NK-92 (cell line): ENCODE measurements around the gene HIVEP3.

Source experiments
- DNase-seq: peaks from one replicate; lab custom pipeline; 2025; ENCODE audit not compliant: unreplicated experiment; lab: John Stamatoyannopoulos, UW

Gene HIVEP3

GRCh38 chr1:41849211-41849759, 69.4 kb downstream of the HIVEP3 start:
- DNase-seq = no peak

DNA sequence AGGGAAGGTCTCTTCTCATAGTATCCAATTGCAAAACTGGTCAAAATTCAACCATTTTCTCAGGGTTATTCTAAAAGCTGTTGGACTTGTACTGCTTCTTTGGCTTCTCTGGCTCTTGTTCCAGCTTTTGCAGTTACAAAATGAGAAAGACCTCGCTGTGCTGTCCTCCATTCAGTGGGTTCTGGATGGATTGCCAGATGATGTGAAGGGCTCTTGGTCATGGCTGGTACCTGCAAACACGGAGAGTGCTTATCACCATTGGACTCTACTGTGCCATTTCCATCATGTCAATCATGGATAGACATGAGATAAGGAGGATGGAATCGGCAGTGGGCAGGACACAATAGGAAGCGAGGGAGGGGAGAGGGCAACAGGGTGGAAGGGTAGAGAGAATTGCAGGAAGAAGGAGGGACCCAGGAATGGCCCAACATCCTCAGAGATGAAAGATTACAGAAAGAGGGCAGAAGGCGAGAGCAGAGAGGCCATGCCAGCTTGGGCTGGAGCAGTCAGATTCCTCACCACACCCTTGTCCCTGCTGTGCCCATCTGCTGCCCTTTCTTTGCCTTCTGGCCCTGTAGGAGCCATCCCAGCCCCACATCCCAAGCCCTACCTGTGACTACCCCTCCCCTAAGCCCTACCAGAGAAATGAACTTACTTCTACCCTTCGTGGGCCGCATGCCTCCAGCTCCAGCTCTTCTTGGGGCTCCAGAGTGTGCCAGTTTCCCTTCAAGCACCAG, 70.3 kb downstream of the HIVEP3 start:
- DNase-seq = no peak

DNA sequence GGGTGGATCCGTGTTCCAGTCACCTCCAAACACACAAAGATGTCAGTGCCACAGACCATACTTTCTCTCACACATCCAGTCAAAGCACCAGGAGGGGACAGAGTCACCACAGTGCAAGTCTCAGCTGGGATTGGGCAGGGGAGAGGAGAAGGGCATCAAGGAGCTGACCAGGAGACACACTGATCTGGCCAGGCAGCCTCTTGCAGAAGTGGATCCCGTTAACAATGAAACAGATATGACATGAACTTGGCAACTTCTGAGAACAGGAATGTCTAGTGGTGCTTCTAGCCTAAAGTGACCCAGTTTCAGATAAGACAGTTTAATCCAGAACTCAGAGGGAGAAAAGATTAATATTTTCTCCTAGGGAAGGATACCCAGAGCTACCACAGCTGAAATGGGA, 71.0 kb downstream of the HIVEP3 start:
- no peak for DNase-seq

DNA sequence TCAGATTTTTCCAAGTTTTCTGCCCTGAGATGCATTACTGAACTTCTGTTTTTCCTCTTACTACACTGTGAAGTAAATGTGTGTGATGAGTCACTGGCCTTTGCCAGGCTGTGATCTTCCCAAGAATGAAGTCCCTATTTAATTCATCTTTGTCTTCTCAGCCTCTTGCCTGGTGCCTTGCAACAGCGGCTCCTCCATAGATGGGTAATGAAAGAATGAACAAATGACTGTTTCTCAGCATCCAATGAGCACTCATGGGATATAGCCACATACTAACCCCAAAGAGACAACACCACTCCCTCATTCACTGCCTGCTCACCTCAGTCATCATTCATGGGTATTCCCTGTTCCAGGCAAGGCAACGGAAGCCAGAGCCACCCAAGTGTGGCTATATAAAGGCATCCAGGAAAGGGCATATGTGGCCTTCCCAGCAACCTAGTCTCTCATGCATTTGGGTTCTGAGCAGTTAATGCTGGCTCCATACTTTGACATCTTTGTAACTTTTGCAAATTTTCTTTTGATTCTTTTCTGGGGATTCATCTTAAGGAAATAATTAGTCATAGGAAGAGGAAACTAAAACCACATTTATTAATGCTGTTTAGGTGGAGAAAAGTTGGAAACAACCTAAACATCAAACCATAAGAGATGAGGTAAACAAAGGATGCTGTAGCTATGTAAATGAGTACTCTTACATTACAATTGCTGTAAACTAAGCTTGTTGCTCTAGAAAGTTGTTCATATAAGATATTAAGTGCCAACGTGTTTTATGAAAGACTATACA, 71.9 kb downstream of the HIVEP3 start:
- DNase-seq = no peak

DNA sequence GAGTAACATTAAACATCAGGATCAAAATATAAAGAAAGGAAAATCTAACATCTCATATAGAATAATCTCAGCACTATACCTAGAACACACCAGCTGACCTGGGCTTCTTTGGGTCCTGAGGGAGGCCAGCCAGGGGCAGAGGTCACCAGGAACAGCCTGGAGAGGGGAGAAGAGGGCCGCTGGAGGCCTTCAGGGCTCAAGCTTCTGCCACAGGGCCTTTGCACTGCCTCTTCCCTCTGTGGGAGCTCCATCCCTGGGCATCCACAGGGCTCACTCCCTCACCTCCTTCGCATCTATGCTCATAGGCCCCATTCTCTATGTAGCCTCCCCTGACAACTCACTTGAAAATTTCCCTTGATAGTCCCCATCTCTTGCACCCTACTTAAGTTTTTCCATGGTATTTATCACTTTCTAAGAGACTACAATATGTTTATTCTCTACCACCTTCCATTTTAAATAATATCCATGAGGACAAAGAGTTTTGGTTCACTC, 73.9 kb downstream of the HIVEP3 start:
- no peak for DNase-seq

- DNase-seq = no peak
These were observed 74.5 kb downstream of the HIVEP3 start for GRCh38 chr1:41844255-41844654.

GRCh38 chr1:41842993-41843755, 75.5 kb downstream of the HIVEP3 start:
- no peak for DNase-seq

DNA sequence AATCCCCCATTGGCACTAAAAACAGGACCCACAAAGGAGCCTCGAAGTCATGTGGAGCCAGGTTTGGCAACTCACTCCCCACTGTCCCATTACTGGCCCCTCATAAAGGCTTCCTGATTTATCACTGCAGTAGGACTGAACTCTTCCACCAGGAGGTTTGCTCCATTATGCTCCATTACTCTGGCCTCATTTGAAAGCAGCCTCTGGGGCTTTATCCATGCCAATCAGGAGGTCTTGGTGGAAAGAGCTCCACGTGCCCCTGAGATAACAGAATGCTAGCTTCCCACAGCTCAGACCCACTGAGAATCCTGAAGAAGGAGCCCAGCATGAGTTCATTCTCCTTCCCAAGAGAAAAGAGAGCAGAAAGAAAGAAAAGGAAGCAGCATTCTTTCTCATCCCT, 76.4 kb downstream of the HIVEP3 start:
- DNase-seq = no peak

DNA sequence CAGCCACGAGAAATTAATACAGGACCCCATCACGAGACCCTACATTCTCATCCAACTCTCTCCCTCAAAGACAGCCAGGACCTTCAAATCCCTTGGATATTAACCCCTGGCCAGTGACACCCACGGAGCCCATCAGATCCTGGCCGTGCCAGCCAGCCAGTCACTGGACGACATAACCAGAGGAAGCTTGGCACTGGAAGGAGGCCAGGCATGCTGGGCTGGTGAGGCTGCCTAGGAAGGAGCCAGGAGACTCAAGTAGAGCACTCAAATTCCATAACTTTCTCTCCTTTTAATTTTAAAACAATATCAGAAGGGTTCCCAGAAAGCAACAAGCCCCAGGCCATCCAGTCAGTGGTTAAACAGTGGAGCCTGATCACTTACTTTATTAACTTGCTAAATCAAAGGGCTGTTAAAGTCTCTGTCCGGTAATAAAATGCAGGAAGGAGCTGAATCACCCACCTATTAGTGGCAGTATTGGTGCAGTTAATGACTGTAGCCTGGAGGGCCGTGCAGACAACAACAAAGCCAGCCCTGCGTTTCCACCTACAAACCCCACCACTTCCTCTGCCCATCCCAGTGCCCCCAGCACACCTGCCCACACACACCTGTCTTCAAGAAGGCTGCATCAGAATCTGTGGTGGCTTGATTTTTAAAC, 78.0 kb downstream of the HIVEP3 start:
- DNase-seq = no peak

DNA sequence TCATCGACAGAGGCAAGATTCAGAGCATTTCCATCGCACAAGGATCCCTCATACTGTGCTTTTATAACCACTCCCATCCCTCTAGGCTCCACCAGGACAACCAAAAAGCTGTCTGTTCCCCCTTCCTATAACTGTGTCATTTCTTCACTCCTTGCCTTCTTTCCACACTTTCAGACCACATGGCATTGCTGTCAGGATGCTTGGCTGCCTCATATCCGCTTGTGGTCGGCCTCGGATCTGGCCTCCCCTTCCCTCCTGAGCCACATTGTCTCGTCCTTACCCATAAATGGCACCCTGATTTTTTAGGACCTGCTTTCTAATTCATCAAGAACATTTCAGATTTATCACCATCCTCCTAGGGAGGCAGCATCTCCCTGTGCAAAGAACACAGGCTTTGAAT, 80.5 kb downstream of the HIVEP3 start:
- DNase-seq = no peak

DNA sequence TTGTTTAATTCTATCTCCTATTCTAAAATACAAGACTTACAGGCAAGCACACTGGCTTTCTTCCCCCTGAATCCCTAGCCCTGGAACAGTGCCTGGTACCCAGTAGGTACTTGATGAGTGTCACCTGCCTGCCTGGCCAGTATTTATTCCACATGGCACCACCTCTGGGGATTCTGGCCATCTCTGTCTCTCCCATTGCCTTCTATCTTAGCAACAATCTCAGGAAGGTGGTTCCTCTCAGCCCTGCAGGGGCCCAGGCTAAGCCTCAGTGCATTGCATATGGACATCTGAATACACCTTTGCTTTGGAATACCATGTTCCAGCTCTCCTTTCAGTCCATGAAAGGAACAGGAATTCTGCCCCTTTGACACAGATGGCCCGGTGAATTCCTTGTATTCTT, 81.0 kb downstream of the HIVEP3 start:
- DNase-seq = no peak

DNA sequence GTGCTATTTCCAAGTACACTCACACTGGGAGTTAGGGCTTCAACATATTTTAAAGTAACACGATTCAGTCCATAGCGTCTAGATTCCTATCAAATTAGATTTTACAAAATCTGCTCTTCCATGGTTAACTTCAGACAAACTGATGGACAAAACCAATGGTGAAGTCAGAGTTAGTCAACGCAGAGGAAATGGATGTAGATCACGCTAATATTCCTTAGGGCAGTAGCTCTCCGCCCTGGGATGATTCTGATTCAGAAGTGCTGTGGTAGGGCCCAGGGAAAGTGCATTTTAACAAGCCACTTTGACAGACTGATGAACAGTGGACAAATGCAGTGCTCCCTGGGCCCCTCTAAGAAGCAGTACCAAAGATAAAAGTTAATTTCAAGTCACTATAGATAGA, 83.2 kb downstream of the HIVEP3 start:
- no peak for DNase-seq

- DNase-seq = no peak
These were observed 85.2 kb downstream of the HIVEP3 start for GRCh38 chr1:41833519-41834000.

DNA sequence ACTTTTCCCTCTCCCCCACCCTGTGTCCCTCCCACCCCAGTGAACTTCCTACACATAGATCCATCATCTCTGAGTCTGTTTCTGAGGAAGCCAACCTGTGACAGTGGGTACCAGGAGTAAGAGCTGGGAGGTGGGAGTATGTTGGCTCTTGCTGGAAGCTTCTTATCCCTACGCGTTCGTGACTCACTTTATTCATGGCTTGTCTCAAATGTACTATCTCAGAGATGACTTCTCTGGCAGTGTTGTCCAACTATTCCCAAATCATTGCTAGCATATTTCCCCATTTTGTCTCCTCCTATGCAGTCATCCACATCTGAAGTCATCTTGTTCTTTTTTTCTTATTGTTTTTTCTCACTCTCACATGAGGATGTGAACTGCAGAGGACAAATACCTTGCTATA, 88.0 kb downstream of the HIVEP3 start:
- DNase-seq = no peak

DNA sequence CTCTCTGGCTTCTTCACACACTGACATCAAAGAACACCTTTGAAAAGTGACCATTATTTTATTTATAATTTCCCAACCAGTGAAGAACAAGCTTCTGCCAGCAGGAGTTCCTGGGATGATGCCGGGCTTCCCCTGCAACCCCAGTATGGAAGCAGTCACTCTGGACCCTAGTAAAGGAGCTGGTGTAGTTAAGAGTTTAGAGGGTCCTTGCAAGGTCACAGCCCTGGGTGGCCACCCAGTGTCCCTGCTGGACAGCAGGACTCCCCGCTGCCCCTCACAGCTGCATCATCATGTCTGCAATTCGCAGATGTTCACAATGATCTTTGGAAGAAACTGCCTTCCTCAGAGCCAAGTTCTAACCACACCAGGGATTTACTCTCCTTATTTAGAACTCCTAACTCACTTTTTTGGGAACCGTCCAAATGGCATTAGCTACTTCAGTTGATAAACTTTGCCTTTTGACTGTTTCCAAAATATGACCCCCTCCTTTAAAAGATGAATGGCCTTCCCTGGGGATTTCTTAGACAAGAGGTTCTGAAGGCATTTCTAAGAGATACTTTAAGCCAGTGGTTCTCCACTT, 90.6 kb downstream of the HIVEP3 start:
- no peak for DNase-seq

DNA sequence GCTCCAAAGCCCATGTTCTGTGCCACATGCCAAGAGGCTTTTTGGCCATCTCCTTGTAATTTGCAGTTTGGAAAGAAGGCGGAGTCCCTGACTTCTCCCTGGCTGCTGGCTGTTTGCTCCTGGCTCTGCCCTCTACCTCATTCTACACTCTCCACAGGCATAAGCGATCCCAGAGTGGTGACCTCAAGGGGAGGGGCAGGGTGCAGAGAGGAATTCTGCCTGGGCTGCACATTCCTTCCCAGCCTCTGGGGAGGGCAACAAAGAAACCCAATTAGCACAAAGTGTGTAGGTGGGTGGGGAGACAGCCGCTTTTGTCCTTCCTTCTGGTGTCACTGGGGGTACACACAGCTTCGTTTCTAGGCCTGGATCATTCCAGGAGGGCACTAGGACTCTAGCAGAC, 95.3 kb downstream of the HIVEP3 start:
- no peak for DNase-seq

DNA sequence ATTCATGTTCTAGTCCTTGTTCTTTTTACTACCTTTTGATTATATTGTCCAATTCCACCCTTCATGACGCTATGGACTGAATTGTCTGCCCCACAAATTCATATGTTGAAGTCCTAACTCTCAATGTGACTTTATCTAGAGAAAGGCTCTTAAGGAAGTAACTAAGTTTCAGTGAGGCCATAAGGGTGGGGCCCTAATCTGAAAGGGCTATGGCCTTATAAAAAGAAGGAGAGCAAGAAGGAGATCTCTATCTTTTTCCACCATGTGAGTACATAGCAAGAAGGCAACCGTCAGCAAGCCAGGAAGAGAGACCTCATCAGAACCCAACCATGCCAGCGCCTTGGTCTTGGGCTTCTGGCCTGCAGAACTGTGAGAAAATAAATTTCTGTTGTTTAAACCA, 95.9 kb downstream of the HIVEP3 start:
- no peak for DNase-seq

DNA sequence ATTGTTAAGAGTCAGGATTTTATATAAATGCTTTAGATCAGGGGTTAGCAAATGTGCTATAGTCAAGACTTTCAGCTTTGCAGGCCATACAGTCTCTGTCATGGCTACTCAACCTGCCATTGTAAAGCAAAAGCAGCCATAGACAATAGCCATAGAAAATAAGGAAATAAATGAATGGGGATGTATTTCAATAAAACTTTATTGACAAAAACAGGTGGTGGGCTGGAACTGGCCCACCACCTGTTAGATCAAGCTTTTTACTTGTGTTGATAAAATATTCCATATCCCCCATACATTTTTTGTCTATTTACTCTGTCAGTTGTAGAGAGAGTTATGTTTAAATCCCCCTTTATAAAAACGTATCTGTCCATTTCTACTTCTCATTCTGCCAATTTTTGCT, 98.9 kb downstream of the HIVEP3 start:
- DNase-seq = no peak

GRCh38 chr1:41819069-41819468, 99.7 kb downstream of the HIVEP3 start:
- no peak for DNase-seq

GRCh38 chr1:41816061-41816460, 102.7 kb downstream of the HIVEP3 start:
- DNase-seq = no peak
